Placental pericyte (primary cell): ENCODE data around the gene GTF2A2. TPM values are rescaled to one million over a fixed set of nuclear protein-coding genes. Genes with fewer than 3 reads are reported as not detected.

Source experiments
- total RNA-seq: library from RNA; depleted of rRNA; stranded (reverse); fragments of >200 nt; gene quantifications from 2 replicates; pipeline ENCODE4 v1.2.3, GENCODE V29; 2012

GTF2A2 gene
- 18.4 and 35.9 TPM in 2 replicates for total RNA-seq

DNA sequence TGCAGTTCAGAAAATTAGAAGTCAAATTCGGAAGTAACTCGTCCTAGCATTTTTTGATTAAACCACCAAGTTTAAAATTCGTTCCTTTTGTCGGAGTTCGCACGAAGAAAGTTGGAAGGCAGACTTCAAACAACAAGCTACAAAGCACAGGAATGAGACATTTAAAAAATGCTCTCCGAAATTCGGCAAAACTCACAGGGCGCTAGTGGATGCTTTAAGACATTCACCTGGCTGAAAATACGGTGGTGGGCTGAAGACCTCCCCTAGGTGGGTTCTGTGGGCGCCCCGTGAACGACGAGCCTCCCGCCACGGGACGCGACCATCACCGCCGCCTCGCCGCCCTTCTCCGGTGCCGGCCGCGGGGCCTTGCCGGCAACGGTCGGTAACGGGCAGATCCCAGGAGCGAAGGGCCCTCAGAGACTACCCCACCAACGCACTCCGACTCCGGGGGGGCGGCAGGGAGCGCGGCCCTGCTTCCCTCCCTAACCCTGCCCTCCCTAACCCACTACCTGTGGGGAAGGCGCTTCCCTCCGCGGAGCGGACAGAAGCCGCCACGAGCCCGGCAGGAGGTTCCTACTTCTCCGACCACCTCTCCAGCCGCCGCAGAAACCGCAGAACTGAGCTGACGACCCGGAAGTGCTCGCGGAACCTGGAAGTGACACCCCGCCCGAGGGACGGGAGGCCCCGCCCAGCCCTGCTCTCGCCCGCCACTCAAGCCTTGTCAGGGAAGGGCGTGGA is at the start of gene GTF2A2:
TSS of gene GTF2A2 (minus strand) at position 619 of the 738 bp plus-strand sequence. CDS start 5,238 bp downstream, outside the sequence.

GRCh38 chr15:59688782-59689625 is 31.7 kb upstream of the GTF2A2 start, which contains the start of gene BNIP2:
TSS of gene BNIP2 (minus strand) at chr15:59689320. CDS start at chr15:59682457, 6,863 bp downstream.

GRCh38 chr15:59611276-59612260 is 45.7 kb downstream of the GTF2A2 start, which contains the start of gene GCNT3:
TSS of gene GCNT3 (plus strand) at chr15:59611783. CDS start at chr15:59618239, 6,456 bp downstream.

Other genes with a start within 250 kb of the GTF2A2 start
- gene FAM81A, start 219.3 kb downstream of the GTF2A2 start, total RNA-seq = 0.29 TPM in 1 of 2 replicates, not detected in the other
- under 0.01 TPM in 1 of 2 replicates, not detected in the other for gene GCNT3, start 45.7 kb downstream of the GTF2A2 start, total RNA-seq
- 101 and 165 TPM in 2 replicates for gene BNIP2, start 31.8 kb upstream of the GTF2A2 start, total RNA-seq